GM21619 (cell line): Measurements from ENCODE around the gene C1orf210.

Experiments
- ATAC-seq: cut with Tn5 transposase; IDR thresholded peaks from one replicate; pipeline ENCODE4 v1.9.1; 2021; ENCODE audit not compliant: unreplicated experiment

The C1orf210 gene

DNA sequence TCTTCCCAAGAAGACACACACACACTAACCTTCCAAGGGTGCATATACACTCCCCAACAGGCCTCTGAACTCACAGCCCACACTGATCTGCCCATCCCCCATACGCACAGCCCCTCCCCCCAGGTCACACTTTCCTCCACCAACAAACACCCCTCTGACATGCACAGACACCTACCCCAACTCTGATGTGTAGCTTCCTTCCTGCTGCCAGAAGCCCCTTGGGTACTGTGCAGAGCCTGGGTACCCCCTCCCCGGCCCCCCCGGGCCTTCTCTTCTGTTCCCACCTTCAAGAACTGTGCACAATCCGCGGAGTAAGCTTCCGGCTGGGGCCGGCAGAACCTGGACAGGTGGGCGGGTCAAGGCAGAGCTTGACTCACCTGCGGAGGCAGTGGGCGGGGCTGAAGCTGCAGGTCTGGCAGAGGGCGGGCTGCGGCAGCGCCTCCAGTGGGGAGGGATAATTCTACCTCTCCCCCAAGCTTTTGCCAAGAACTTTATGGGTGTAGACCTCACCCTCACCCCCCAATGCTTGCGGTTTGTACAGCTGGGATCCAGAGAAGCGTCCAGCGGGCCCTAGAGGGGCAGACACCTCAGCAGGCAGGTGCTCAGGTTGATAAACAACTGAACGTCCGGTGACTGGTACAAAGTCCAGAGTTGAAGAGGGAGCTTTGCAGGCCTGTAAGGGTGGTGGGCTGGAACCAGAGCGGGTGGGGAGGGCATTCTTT is at the start of gene C1orf210:
Gene C1orf210 (minus strand): TSS at position 313 of the 722 bp plus-strand sequence. CDS start 2,311 bp downstream, outside the sequence.
- no peak for ATAC-seq

DNA sequence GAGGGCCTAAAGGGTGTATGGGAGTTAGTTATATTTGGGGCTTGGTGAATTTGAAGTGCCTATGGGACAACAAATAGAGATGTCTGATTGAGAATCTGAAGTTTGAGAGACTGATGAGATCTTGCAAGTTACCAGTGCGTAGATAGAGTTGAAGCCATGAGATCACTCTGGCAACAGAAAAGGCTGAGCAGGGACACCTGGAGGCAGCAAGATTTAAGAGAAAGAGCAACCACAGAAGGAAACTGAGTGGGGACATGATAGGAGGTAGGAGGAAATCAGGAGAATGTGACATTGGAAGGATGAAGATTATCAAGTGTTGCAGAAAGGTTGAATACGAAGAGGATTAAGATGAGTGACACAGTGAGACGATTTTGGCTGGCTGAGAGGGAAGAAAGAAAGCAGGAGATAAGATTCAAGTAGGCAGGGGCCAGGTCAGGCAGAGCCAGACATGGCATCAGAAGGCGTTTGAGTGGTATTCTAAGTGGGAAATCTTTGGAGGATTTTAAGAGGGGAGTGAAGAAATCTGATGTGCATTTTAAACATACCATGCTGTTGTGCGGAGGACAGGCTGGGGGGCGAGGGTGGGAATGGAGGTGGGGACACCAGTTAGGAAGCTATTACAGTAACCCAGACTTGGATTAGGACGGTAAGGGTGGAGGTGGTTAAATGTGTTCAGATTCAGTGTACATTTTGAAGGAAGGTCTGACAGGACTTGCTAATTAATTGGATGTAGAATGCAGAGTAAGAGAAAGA is 49.2 kb upstream of the C1orf210 start:
- ATAC-seq: no peak

DNA sequence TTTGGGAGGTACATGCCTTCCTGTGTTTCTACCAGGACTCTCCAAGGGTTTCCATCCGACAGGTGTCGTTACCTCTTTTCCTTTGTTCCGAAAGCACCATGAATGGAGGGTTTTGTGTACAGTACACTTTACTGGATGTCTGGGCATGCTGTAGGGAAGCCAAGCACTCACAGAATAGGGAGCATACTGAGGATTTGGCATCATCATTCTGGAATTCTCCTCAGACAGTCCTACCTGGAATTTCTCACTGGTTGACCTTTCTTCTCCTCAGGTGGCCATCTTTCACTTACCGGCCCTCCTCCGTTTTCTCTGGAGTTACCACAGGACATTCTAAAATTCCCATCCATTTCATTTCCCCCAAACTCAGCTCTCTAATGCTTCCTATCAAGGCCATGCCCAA is 46.3 kb upstream of the C1orf210 start:
- ATAC-seq: no peak

DNA sequence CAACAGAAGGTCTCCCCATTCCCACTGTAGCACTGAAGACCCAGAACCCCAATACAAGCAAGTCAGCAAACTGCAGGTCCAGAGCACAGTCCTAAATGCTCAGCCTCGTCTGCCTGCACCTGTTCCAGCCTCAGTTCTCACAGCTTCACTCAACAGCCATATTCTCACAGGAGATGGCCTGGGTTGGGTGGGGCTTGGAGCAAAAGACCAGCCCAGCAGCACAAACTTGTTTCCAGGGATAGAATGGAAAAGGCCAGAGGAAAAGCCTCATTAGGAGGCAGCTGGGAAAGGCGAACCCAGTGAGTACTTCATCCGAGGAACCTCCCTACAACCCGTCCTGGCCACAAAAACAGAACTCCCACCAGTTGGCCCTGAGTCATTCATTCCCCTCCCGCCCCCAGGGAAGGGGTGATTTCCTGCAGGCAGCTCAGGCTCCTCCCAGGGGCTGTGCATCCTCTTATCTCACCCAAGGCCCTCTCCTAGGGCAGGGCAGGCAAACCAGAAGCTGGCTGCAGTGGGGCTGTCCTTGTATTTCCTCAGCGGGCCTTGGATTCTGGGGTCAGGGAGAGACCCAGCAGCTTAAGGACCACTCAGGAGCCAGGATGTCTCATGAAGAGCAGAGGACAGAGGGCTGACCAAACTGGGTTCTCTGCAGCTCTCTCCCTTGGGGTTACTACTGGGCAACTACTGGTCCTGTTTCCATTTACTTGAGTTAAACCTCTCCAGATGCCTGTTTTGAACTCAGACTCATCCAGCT is 44.8 kb upstream of the C1orf210 start:
- ATAC-seq: no peak

DNA sequence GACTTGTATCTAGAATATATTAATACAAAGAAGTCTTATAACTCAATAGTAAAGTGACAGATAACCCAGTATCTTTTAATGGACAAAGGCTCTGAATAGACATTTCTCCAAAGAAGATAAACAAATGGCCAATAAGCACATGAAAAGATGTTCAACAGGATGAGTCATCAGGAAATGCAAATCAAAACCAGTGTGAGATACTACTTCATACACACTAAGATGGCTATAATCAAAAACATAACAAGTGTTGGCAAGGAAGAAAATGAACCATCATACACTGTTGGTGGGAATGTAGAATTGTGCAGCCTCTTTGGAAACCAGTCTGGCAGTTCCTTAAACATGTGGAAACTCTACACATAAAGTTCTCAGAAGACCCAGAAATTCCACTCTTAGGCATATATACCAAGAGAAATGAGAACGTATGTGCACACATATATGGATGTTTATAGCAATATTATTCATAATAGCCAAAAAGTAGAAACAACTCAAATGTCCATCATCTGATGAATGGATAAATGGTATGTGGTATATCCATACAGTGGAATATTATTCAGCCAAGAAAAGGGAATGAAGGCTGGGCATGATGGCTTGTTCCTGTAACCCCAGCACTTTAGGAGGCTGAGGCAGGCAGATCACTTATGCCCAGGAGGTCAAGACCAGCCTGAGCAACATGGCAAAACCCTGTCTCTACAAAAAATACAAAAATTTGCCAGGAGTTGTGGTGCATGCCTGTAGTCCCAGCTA is 42.3 kb upstream of the C1orf210 start:
- ATAC-seq: no peak

DNA sequence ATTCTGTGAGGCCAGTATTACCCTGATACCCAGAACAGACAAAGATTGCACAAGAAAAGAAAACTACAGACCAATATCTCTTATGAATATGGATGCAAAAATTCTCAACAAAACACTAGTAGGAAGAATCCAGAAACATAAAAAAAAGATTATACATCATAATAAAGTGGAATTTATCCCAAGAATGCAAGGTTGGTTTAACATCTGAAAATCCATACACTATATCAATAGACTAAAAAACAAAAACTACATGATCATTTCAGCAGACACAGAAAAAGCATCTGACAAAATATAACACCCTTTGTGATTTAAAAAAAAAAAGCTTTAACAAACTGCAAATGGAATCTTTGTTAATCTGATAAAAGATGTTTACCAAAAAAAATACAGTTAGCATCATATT is 40.0 kb upstream of the C1orf210 start:
- no peak for ATAC-seq

DNA sequence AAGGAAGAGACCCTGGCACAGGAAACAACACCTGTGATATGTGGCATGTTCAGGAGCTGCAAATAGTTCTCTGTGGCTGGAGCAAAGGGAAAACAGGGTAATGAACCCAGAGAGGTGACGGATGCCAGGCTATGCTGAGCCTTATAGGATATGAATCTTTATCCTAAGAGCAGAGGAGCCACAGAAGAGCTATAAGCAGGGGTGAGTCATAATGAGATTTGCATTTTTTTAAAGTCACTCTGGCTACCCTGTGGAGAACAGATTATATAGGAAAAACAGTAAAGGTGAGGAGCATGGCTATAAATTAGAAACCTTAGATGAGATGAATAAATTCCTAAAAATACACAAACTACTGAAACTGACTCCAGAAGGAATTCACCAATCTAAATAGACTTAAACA is 39.4 kb upstream of the C1orf210 start:
- ATAC-seq: no peak

DNA sequence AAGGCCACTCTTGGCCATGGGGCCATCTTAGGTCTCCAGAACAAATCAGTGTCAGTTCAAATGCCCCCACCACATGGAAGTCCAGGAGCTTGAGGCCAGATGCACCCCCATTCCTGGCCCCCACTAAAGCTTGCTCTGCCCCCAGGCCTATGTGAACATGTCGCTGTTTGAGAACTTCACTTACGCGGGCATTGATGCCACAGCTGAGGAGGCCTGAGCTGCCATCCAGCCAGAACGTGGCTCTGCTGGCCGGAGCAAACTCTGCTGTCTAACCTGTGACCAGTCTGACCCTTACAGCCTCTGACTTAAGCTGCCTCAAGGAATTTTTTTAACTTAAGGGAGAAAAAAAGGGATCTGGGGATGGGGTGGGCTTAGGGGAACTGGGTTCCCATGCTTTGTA is 37.1 kb upstream of the C1orf210 start:
- ATAC-seq: no peak

DNA sequence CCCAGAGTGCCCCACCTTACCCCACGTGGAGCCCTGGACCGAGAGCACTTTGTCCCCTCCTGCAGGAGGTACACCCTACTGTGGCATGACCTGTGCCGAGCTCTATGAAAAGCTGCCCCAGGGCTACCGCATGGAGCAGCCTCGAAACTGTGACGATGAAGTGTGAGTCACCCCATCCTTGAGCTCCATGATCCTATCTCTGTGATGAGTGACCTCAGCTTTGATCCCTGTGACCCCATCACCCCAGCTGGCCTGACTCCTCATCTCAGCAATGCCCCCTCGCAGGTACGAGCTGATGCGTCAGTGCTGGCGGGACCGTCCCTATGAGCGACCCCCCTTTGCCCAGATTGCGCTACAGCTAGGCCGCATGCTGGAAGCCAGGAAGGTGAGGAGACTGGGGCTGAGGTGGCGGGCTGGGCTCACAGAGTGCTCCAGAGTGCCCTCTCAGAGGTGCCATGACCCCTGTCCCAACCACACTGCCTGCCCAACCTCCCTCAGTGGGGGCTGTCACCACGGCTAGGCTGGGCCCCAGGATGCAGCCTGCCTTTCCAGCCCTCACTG is 36.0 kb upstream of the C1orf210 start:
- ATAC-seq: no peak

DNA sequence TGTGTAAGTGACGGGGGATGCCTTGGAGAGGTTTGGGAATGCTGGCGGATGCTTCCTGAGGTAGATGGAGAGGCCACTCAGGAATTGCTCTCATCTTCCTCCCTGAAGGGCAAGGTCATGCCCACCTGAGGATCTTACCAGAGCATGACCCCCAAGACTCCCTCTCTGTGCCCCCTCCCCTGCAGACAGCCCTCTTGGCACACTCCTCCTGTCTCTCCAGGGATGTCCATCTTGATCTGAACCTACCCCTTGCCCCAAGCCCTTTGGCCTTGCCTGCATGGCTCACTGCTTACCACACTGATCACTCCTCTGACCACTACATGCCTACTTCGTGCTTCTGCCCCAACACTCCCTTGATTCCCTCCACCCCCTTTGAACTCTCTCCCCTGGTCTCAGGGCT is 34.4 kb upstream of the C1orf210 start:
- no peak for ATAC-seq

DNA sequence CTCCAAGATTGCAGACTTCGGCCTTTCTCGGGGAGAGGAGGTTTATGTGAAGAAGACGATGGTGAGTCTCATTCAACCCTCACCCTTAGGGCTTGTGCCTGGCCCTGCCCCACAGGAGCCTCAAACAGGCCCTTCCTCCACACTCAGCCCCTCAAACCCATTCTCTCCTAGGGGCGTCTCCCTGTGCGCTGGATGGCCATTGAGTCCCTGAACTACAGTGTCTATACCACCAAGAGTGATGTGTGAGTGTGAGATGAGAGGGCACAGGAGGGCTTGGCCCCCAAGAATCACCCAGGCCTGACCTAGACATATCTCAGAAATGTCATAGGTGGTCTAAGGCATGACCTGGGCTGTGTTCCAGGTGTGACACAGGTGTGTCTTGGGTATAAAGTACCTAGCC is 33.9 kb upstream of the C1orf210 start:
- ATAC-seq: no peak

DNA sequence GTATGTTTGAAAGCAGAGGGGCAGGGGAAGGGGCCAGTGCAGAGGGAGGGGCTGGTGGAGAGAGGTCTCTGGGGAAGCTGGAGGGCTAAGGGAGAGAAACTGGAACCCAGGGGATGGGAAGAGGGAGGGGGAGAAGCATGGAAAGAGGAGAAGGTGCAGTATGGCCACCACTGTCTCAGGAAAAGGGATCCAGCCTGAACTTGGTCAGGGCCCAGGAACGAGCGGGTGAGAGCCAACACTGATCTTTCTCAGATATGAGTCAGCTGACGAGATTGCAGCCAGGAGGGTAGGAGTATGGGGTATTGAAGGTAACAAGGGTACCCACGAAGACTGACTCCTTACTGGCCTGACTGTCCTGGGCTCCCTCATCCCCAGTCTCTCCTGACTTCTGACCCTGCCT is 33.5 kb upstream of the C1orf210 start:
- ATAC-seq: no peak

DNA sequence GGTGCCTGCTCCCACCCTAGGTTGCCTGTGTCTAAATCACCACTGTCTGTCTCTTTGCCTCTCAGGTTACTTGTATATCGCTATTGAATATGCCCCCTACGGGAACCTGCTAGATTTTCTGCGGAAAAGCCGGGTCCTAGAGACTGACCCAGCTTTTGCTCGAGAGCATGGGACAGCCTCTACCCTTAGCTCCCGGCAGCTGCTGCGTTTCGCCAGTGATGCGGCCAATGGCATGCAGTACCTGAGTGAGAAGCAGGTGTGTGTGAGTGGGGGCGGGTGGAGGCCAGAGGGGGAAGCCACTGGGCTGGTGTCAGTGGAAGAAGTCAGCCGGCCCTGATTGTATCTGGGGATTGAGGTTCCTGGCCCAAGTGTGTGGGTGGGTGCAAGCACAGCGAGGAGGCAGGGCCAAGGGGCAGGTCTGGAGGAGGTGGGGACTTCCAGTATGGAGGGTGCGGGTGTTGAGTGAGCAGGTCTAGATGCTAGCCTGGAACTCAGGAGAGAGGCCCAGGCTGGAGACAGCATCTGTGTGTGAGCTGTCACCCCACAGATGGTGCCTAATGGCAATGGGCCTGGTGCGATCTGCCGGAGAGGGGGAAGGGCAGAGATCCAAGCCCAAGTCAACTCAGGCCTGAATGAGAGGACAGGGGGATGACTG is 32.6 kb upstream of the C1orf210 start:
- no peak for ATAC-seq

DNA sequence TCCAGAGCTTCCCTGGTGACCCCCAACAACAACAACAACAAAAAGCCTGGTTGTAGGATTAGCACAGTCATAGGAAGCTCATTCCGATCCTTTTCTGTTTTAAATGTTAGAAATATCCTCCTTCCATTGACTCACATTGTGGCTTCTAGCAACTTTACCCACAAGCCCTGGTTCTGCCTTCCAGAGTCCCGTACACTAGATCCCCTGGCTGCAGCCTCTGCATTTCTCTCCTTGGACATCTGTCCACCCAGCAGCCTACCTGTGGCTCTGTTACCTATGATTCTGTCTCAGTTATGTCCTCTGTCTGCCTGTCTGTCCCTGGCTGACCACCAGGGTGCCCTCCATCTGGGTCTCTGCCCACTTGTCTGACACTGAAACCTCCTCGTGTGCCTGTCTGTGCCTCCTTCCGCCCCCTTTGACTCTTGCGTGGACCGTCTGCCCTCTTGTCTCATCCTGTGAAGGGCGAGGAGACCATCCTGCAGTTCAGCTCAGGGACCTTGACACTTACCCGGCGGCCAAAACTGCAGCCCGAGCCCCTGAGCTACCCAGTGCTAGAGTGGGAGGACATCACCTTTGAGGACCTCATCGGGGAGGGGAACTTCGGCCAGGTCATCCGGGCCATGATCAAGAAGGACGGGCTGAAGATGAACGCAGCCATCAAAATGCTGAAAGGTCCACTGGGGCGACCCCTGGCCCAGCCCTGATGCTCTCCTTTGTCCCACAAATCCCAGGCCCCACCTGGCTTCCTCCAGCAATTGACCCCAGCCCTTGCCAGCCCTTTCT is 31.5 kb upstream of the C1orf210 start:
- ATAC-seq: no peak

DNA sequence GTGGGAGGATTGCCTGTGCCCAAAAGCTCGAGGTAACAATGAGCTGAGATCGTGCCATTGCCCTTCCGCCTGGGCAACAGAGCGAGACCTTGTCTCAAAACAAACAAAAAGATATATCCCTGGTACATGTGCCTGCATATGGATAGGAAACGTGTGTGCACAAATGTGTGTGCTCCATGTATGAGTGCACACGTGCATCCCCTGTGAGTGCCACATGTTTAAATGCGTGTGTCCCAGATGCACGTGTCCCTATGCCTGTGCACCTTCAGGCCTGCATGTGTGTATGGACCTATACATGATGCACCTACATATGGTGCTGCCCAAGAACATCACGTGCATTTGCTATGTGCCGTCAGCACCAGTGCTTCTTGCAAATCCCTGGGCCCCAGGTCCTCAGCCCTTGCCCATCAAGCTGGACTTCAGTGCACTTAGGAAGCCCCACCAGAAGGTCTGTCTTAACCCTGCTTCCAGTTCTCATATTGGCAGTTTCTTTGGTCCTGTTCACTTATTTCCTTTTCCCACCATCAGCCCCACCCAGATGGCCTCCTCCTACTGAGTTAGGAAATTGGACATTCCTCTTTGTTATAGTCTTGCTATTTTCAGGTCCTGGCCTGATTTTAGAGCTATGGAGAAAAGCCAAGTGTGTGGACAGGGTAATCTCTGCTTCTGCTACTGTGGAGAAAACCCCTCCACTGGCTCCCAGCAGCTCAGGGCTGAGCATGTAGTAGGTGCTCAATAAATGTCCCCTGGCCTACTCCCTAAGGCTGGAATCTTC is 30.8 kb upstream of the C1orf210 start:
- no peak for ATAC-seq

DNA sequence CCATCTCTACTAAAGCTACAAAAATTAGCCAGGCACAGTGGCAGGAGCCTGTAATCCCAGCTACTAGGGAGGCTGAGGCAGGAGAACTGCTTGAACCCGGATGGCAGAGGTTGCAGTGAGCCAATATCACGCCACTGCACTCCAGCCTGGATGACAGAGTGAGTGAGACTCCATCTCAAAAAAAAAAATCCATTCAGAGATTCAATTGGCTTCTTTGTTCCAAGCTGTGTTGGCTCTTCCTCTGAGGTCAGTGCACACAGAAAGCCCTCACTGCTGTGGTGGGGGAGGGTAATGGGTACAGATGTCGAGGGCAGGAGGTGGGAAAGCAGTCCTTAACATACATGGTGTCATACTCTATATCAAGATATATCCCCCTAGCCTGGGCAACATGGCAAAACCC is 30.1 kb upstream of the C1orf210 start:
- no peak for ATAC-seq

DNA sequence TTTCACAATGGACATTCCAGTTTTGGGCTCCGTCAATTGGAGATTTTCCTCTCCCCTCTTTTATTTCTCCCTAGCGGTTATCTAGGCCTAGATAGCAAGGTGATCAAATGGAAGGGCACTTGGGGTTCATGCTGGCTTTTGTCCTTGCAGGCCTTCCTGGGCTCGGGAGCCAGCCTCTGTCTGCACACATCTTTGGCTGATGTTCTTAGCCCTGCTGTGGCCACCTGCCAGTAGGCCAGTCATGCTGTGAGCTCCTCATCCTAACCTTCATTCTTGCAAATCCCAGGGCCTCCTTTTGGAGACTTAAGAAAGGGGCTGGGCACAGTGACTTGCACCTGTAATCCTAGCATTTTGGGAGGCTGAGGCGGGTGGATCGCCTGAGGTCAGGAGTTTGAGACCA is 28.9 kb upstream of the C1orf210 start:
- no peak for ATAC-seq

DNA sequence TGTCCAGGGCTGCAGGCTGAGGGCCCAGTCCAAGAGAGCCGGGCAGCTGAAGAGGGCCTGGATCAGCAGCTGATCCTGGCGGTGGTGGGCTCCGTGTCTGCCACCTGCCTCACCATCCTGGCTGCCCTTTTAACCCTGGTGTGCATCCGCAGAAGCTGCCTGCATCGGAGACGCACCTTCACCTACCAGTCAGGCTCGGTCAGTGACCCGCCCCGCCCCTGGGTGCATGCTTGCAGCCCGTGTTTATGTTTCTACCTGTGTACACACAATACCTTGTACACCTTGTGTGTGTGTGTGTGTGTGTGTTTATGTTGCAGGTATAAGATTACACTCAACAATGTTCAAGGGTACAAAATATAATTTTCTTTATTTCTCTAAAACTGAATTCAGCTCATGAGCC is 28.4 kb upstream of the C1orf210 start:
- ATAC-seq: no peak
